Mucosa of stomach (tissue), 1 donor: ENCODE measurements around the gene SZT2.

Experiments
- H3K27me3 ChIP-seq: one replicate; pipeline ENCODE4 v1.7.0; 2013; ENCODE audit warnings: mild to moderate bottlenecking, low read length; ENCODE audit not compliant: control insufficient read depth, insufficient read depth
- H3K36me3 ChIP-seq: one replicate; pipeline ENCODE4 v1.7.0; 2013; ENCODE audit warnings: low read length; ENCODE audit not compliant: control insufficient read depth, insufficient read depth
- H3K4me1 ChIP-seq: one replicate; pipeline ENCODE4 v1.7.0; 2013; ENCODE audit warnings: mild to moderate bottlenecking, low read length; ENCODE audit not compliant: control insufficient read depth, insufficient read depth
- H3K4me3 ChIP-seq: one replicate; pipeline ENCODE4 v1.7.0; 2013; ENCODE audit warnings: low read length
- H3K9ac ChIP-seq: one replicate; pipeline ENCODE4 v1.7.0; 2013; ENCODE audit warnings: mild to moderate bottlenecking, low read length, moderate library complexity
- H3K9me3 ChIP-seq: one replicate; pipeline ENCODE4 v1.7.0; 2013; ENCODE audit warnings: mild to moderate bottlenecking, low read length, moderate library complexity; ENCODE audit not compliant: control insufficient read depth
- donor health status: Pancreatic carcinoma.

Gene SZT2

DNA sequence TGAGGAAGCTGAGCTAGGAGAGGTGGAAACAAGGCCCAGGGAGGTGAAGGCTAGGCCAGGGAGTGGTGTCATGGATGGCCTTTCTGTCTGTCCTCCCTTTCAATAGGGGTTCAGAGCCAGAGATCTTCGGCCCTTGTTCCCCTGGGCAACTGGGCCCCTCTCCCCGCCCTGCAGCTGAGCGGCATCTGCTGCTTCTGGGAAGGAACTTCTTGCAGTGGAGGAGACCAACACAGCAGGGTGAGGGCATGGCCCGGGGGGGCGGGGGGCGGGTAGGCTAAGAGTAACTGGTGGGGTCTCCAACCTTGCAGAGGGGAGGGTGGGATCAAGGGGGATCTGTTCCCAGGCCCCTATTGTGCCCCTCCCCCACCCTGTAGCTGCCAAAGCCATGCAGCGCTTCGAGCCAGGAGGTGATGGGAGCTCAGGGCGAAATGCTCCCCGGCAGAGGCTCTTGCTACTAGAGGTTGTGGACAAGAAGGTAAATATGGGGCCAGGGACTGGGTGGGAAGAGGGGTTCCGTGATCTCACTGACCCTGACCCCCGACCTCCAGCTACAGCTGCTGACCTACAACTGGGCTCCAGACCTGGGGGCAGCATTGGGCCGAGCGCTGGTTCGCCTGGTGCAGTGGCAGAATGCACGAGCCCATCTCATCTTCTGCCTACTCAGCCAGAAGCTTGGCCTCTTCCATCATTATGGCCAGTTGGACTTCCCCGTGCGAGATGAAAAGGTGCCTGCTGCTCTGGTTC is 52.4 kb downstream of the SZT2 start:
- H3K27me3 ChIP-seq, result no peaks in the 10 kb centered on the region
- H3K4me1 ChIP-seq, result no peaks in the 10 kb centered on the region
- H3K9ac ChIP-seq, result no peak overlapping the region
- peaks cover 22% of the 10 kb centered on the region for H3K36me3 ChIP-seq
- H3K9me3 ChIP-seq, result no peaks in the 10 kb centered on the region
- H3K4me3 ChIP-seq, result no peak overlapping the region

DNA sequence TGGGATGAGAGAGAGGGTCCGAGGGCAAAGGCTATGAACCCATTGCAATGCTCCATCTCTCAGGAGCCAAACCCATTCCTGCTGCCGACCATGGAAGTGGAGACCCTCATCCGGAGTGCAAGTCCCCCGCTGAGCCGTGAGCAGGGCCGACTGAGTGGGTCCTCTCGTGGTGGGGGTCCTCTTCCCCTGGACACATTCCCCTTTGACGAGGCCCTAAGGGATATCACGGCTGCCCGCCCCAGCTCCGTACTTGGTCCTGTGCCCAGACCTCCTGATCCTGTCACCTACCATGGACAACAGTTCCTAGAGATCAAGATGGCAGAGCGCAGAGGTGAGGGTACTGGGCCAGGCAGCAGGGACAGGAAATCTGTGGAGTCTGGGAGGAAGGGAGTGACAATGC is 53.1 kb downstream of the SZT2 start:
- no peak overlapping the region for H3K4me3 ChIP-seq

DNA sequence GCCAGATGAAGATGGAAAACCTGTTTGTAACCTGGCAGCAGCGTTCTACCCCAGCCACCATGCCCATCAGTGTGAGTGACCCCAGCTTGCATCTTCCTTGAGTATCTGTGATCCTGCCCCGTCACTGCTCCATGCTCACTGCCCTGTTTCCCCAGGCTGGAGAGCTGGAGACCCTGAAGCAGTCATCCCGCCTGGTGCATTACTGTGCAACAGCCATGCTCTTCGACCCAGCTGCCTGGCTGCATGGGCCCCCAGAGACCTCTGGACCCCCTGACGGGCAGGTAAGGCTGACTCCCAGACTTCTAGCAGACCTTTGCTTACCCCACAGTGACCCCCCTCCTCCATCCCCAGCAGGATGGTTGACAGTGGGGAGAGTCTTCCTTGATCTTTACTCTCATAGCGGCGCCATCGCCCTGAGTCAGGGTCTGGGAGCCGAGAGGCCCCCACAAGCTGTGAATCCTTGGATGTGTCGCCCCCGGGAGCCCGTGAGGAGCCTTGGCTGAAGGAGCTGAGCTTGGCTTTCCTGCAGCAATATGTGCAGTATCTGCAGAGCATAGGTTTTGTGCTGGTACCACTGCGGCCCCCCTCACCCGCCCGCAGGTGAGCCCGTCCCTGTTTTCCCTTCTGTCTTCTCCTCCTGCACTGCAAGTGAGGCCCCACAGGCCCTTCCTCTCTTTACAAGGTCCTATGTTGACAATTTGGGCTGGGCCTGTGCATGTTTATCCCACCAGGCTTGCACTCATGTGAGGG is 53.7 kb downstream of the SZT2 start:
- Histone ChIP-seq H3K9me3 (no peaks in the 10 kb centered on the region), H3K4me1 (no peaks in the 10 kb centered on the region), H3K36me3 (peaks cover 33% of the 10 kb centered on the region), H3K9ac (no peak overlapping the region), H3K4me3 (no peak overlapping the region), H3K27me3 (no peaks in the 10 kb centered on the region)

More for the DNA sequence above, 53.1 kb downstream of the SZT2 start:
- Histone ChIP-seq H3K9ac (no peak overlapping the region), H3K9me3 (no peaks in the 10 kb centered on the region), H3K36me3 (peaks cover 29% of the 10 kb centered on the region), H3K4me1 (no peaks in the 10 kb centered on the region), H3K27me3 (no peaks in the 10 kb centered on the region)

DNA sequence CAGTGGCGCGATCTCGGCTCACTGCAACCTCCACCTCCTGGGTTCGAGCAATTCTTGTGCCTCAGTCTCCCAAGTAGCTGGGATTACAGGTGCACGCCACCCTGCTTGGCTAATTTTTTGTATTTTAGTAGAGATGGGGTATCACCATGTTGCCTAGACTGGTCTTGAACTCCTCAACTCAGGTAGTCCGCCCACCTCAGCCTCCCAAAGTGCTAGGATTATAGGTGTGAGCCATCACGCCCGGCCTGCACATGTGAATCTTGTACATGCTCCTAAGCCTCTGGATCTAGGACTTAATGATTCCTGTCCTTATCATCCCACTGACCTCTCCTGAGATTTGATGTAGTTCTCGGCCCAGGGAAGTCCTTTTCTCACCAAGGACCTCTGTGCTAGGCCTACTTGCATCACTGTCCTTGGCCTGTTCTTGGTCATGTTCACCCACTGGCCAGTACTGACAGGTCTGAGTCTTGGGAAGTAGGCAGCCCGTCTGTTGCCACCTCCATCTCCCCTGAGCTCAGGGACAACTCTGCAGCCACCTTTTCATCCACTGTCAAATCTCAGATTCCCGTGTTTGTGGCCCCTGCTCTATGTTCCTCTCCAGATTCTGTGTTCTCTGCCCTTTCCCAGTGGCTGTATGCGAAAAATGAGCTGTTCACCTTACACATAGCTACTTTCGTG is 54.6 kb downstream of the SZT2 start:
- Histone ChIP-seq H3K9me3 (no peaks in the 10 kb centered on the region), H3K4me1 (no peaks in the 10 kb centered on the region), H3K27me3 (no peaks in the 10 kb centered on the region), H3K9ac (no peak overlapping the region), H3K4me3 (no peak overlapping the region), H3K36me3 (peaks cover 35% of the 10 kb centered on the region)

DNA sequence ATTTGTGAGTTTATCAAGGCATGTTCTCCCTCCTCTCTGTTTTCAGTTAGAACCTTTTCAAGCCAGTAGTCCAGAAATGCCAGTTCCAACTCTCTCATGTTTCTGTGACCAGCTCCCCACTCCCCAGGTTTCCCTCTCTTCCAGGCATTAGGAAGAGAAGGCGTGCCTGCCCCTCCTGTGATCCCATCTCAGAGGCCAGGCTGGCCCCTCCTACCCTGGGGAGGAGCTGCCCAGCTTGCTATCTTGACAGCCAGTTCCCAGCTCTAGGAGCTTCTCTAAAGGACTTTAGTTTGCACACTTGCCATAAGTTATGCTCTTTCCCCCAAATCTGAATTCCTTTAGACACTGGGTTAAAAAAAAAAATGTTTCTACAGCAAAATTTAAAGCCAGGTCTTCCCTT is 55.1 kb downstream of the SZT2 start:
- no peak overlapping the region for H3K4me3 ChIP-seq
- H3K9ac ChIP-seq, result no peak overlapping the region
- no peaks in the 10 kb centered on the region for H3K27me3 ChIP-seq
- H3K9me3 ChIP-seq, result no peaks in the 10 kb centered on the region
- H3K36me3 ChIP-seq, result peaks cover 38% of the 10 kb centered on the region
- H3K4me1 ChIP-seq, result no peaks in the 10 kb centered on the region

- no peak overlapping the region for H3K9ac ChIP-seq
- peaks cover 48% of the 10 kb centered on the region for H3K36me3 ChIP-seq
- no peaks in the 10 kb centered on the region for H3K27me3 ChIP-seq
- H3K4me3 ChIP-seq, result no peak overlapping the region
- no peaks in the 10 kb centered on the region for H3K4me1 ChIP-seq
- no peaks in the 10 kb centered on the region for H3K9me3 ChIP-seq
These were observed 56.1 kb downstream of the SZT2 start for GRCh38 chr1:43445606-43446387.

- Histone ChIP-seq H3K4me3 (no peak overlapping the region), H3K9me3 (no peaks in the 10 kb centered on the region), H3K27me3 (no peaks in the 10 kb centered on the region), H3K9ac (no peak overlapping the region), H3K4me1 (no peaks in the 10 kb centered on the region), H3K36me3 (peaks cover 45% of the 10 kb centered on the region)
These were observed 56.7 kb downstream of the SZT2 start for GRCh38 chr1:43446388-43446740.

GRCh38 chr1:43446881-43447835 is 57.5 kb downstream of the SZT2 start:
- no peak overlapping the region for H3K9ac ChIP-seq
- H3K4me3 ChIP-seq, result no peak overlapping the region
- no peaks in the 10 kb centered on the region for H3K9me3 ChIP-seq
- peaks cover 47% of the 10 kb centered on the region for H3K36me3 ChIP-seq
- H3K4me1 ChIP-seq, result no peaks in the 10 kb centered on the region
- no peaks in the 10 kb centered on the region for H3K27me3 ChIP-seq

- Histone ChIP-seq H3K9me3 (no peaks in the 10 kb centered on the region), H3K9ac (no peak overlapping the region)
These were observed 58.4 kb downstream of the SZT2 start for GRCh38 chr1:43447891-43448708.

GRCh38 chr1:43448955-43449707 is 59.4 kb downstream of the SZT2 start:
- Histone ChIP-seq H3K4me3 (no peak overlapping the region), H3K9me3 (no peaks in the 10 kb centered on the region), H3K9ac (no peak overlapping the region), H3K4me1 (peaks cover 10% of the 10 kb centered on the region), H3K27me3 (no peaks in the 10 kb centered on the region), H3K36me3 (peaks cover 47% of the 10 kb centered on the region)

More at GRCh38 chr1:43447891-43448708, 58.4 kb downstream of the SZT2 start:
- Histone ChIP-seq H3K36me3 (peaks cover 47% of the 10 kb centered on the region), H3K4me3 (no peak overlapping the region), H3K27me3 (no peaks in the 10 kb centered on the region), H3K4me1 (peaks cover 8% of the 10 kb centered on the region)
